HUES6 (cell line): ENCODE data around the gene TNS1.

Source experiments
- H3K27ac ChIP-seq: 2 replicates; pipeline ENCODE4 v1.7.0; 2013; ENCODE audit warnings: low read depth, mild to moderate bottlenecking, low read length, inconsistent platforms
- H3K27me3 ChIP-seq: 2 replicates; pipeline ENCODE4 v1.6.1; 2013; ENCODE audit warnings: low read length; ENCODE audit not compliant: control insufficient read depth, insufficient read depth
- H3K36me3 ChIP-seq: 2 replicates; pipeline ENCODE4 v1.6.1; 2013; ENCODE audit warnings: low read length; ENCODE audit not compliant: control insufficient read depth, insufficient read depth
- H3K4me1 ChIP-seq: 2 replicates; pipeline ENCODE4 v1.6.1; 2013; ENCODE audit warnings: low read length; ENCODE audit not compliant: control insufficient read depth, insufficient read depth
- H3K4me3 ChIP-seq: 2 replicates; pipeline ENCODE4 v1.5.1; 2013; ENCODE audit warnings: low read depth, low read length
- H3K9ac ChIP-seq: one replicate; pipeline ENCODE4 v1.6.1; 2013; ENCODE audit warnings: mild to moderate bottlenecking, low read length
- H3K9me3 ChIP-seq: 2 replicates; pipeline ENCODE4 v1.6.1; 2013; ENCODE audit warnings: low read depth, low read length; ENCODE audit not compliant: control insufficient read depth, insufficient read depth

Gene TNS1

DNA sequence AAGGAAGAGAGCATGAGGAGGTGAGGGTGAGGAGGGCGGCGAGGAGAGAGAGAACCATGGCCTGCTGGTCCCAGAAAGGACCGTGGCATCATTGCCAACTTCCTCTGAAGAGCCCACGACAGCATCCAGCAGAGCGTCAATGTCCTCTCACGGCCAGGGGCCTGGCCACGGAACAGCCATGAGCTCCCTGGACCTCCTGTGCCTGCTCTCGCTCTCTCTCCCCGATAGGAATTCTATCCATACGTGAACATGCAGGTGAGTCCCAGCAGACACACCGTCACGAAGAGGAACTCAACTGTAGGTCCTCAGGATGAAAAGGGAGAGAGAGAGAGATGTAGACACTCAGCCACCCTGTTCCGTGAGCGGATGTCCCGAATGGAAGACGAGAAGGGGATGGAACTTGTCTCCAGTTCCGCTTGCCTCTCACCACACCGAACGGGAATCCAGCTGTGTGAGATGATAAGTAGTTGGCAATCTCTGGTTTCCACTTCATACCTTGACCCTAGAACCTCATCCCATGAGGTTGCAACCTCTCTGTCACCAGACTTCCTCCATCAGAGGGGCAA is 107.6 kb downstream of the TNS1 start:
- Histone ChIP-seq H3K27me3 (no peaks in the 10 kb centered on the region), H3K9me3 (no peaks in the 10 kb centered on the region), H3K36me3 (no peaks in the 10 kb centered on the region; the same call in 1 of the 2 replicates), H3K9ac (no peak overlapping the region), H3K27ac (no peak overlapping the region), H3K4me3 (no peak overlapping the region), H3K4me1 (no peaks in the 10 kb centered on the region)

DNA sequence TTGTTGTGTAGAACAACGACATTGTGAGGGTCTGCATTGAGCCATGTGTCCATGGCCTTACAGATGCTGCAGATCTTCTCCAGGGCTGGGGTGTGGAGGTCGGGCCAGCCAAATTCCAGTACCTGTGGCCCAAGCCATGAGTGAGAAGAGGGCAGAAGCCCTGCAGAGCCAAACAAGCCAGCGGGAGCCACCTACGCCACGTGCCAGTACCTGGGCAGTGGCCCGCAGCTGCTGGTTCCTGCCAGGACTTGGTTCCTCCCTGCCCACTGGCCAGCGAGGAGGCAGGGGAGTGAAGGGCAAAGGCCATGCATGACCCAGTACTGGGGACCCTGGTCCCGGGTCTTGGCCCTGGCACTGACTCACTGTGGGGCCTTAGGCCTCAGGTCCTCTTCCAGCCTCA is 109.4 kb downstream of the TNS1 start:
- no peaks in the 10 kb centered on the region; the same call in 1 of the 2 replicates for H3K36me3 ChIP-seq
- H3K27me3 ChIP-seq = no peaks in the 10 kb centered on the region
- H3K27ac ChIP-seq = no peak overlapping the region
- no peaks in the 10 kb centered on the region for H3K9me3 ChIP-seq
- no peak overlapping the region for H3K9ac ChIP-seq
- H3K4me3 ChIP-seq = no peak overlapping the region
- H3K4me1 ChIP-seq = no peaks in the 10 kb centered on the region

DNA sequence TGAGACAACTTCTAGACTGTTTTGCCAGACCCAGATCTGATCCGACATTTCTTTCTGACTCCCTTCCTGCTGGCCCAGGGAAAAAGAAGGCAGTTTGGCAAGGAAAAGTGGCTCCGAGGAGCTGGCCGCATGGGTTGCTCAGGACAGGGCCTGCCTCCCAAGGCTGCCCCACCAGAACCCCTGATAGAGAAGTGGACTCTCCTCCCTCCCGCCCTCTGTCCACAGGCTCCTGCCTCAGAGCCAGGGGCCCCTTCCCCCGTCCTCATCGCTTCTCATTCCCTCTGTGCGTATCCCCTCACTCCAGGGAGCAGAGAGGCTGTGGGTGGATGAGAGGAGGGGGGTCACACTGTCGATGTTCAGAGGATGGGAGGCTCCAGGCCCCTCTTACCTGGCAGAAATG is 110.2 kb downstream of the TNS1 start:
- Histone ChIP-seq H3K27ac (no peak overlapping the region), H3K36me3 (no peaks in the 10 kb centered on the region; the same call in 1 of the 2 replicates), H3K4me3 (no peak overlapping the region), H3K9me3 (no peaks in the 10 kb centered on the region), H3K4me1 (no peaks in the 10 kb centered on the region), H3K27me3 (no peaks in the 10 kb centered on the region), H3K9ac (no peak overlapping the region)

DNA sequence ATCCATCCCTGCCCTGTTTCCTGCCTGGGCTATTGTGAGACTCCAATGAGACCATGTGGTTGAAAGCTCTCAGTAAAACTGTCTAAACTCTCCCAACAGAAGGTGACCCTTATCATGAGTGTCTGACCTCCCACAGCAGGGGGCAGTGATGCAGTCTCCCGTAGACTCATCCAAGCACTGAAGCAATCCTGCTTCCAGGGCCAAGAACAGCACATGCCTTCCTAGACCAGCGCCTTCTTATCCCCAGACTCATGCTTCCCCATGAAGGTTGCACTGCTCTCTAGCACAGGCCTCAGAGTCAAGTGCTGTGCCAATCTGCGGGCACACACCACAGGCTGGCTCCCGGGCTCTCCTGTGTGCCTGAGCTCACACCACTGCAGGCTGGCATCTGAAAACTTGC is 112.3 kb downstream of the TNS1 start:
- Histone ChIP-seq H3K9me3 (no peaks in the 10 kb centered on the region), H3K4me3 (no peak overlapping the region), H3K27ac (no peak overlapping the region), H3K4me1 (no peaks in the 10 kb centered on the region), H3K9ac (no peak overlapping the region), H3K36me3 (no peaks in the 10 kb centered on the region), H3K27me3 (no peaks in the 10 kb centered on the region)

DNA sequence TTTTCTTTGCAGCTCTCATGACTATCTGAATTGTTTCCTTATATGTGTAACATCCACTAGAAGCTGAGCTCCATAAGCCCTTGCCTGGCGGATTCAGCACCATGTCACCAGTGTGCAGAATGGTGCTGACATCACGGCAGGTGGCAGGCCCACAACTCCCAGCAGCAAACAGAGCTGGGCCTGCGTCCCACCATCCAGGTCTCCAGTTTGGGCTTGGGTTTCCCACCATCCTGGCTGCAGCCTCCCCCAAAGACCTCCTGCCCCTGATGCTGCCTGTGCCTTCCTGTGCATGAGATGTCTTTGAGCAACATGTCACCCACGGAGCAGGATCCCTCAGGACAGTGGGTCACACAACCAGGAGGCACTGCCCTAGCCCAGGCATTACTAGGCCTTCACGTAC is 113.1 kb downstream of the TNS1 start:
- H3K27ac ChIP-seq = no peak overlapping the region
- H3K9me3 ChIP-seq = no peaks in the 10 kb centered on the region
- H3K4me1 ChIP-seq = no peaks in the 10 kb centered on the region
- H3K4me3 ChIP-seq = no peak overlapping the region
- H3K36me3 ChIP-seq = no peaks in the 10 kb centered on the region
- no peak overlapping the region for H3K9ac ChIP-seq
- no peaks in the 10 kb centered on the region for H3K27me3 ChIP-seq

DNA sequence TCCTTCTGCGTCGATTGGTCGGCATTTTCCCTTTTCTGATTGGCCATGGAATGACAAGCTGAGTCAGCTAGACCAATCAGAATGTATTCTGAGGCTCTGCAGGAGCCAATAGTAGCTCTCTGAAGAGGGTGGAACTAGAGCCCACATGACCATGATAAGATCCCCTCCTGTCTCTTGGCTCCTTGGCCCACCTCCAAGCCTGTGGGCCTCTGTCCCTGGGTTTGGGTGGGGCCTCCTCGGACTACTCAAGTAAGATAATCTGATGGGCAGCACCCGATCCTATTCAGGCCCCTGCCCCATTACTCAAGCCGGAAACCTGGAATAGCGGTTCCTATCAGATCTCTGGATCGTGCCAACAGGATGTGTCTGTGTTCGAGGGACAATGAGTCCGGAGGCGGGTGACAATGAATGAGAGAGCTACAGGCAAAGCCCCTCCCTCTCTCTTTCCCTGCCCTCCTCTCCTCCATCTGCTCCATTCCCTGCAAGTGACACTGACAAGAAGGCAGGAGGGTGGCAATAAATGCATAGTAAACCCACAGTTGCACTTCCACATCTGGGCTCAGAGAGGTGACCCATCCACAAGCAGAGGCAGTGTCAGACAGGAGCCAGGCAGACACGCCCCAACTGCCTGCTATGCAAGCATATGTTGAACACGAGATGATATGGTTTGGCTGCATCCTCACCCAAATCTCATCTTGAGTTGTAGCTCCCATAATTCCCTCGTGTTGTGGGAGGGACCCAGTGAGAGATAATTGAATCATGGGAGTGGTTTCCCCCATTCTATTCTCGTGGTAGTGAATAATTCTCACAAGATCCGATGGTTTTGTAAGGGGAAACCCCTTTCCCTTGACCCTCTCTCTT is 114.7 kb downstream of the TNS1 start:
- no peaks in the 10 kb centered on the region for H3K36me3 ChIP-seq
- no peak overlapping the region for H3K27ac ChIP-seq
- H3K4me3 ChIP-seq = no peak overlapping the region
- no peak overlapping the region for H3K9ac ChIP-seq
- H3K27me3 ChIP-seq = no peaks in the 10 kb centered on the region
- no peaks in the 10 kb centered on the region for H3K9me3 ChIP-seq
- H3K4me1 ChIP-seq = no peaks in the 10 kb centered on the region

DNA sequence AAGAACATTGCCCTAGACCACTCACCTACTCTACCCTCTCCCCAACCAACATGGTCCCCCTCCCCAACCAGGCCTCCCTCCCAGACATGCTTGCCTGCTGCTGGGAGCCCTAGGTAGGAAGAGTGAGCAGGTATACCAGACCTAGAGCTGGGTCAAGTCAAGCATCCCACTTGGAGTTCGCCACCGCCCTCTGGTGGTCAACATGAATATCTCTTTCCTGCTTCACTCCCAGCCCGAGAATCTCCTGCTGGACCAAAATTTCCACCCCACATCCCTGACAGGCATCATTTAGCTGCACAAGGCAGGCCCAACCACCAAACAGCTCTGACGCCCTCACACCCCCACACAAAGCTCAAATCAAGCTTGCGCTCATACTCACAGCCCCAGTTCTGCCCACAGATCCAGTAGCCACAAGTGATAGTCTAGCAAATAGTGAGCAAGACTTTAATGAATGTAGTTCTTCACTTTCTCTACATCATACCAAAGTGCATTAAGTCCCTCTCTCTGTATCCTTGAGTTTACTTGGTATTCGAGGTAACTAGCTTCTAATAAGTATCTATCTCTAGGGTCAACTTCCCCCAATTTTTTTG is 116.0 kb downstream of the TNS1 start:
- Histone ChIP-seq H3K9me3 (no peaks in the 10 kb centered on the region), H3K4me3 (no peak overlapping the region), H3K27ac (no peak overlapping the region), H3K4me1 (no peaks in the 10 kb centered on the region), H3K36me3 (no peaks in the 10 kb centered on the region), H3K9ac (no peak overlapping the region), H3K27me3 (no peaks in the 10 kb centered on the region)

DNA sequence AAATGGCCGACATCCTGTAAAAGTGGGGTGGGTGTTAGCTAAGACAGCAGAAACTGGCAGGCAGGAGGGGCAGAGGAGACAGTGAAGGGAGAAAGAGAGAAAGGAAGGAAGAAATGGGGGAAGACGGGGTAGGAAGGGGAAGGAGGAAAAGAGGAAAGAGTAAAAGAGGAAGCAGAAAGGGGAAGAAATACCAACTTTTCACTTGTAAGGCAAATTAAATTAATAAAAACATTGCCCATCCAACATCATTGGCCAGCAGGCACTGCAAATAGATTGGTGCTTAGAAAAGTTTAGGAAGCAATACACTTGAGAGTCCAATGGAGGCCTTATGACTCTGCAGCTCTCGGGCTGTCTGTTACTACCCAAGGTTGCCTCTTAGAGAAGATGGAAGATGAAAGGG is 116.7 kb downstream of the TNS1 start:
- H3K4me1 ChIP-seq = no peaks in the 10 kb centered on the region
- no peak overlapping the region for H3K9ac ChIP-seq
- H3K4me3 ChIP-seq = no peak overlapping the region
- no peaks in the 10 kb centered on the region for H3K27me3 ChIP-seq
- H3K36me3 ChIP-seq = no peaks in the 10 kb centered on the region
- H3K9me3 ChIP-seq = no peaks in the 10 kb centered on the region
- H3K27ac ChIP-seq = no peak overlapping the region

DNA sequence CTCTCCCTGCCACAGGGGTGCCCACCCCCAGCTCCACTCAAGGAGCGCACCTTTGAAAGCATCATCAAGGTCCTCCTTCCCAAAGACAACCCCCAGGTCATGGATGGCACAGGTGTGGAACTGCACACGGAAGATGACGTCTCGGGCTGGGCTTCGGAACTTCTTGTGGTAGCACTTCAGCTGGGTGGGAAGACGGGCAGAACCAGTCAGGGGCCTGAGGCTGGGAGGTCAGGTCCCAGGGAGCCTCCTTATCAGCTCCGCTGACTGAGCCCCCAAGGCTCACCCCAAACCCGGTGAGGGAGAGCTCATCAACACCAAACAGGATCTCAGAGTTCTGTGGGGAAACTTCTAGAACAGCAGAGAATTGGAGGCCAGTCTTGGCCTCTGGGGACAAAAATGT is 117.8 kb downstream of the TNS1 start:
- H3K4me3 ChIP-seq = no peak overlapping the region
- no peaks in the 10 kb centered on the region for H3K27me3 ChIP-seq
- H3K4me1 ChIP-seq = no peaks in the 10 kb centered on the region
- no peaks in the 10 kb centered on the region for H3K36me3 ChIP-seq
- no peak overlapping the region for H3K9ac ChIP-seq
- H3K27ac ChIP-seq = no peak overlapping the region
- no peaks in the 10 kb centered on the region for H3K9me3 ChIP-seq

DNA sequence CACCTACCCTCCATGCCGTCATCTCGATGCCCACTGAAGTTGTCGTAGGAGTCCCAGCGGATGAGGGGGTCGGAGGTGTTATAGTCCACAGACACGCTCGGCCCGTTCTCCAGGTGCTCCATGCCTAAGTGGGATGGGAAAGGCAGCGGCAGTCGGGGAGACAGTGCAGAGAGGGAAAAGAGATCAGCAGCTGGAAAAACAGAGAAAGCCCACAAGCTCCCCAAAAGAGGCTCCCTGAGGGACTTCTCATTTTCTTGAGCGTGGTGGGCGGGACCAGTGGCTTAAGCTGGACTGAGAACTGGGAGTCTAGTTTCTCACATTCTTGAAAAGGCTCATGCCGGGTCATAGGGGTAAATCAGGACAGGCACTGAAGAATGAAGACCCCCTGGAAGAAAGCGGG is 121.9 kb downstream of the TNS1 start:
- no peaks in the 10 kb centered on the region for H3K36me3 ChIP-seq
- no peaks in the 10 kb centered on the region for H3K27me3 ChIP-seq
- H3K4me3 ChIP-seq = no peak overlapping the region
- no peaks in the 10 kb centered on the region for H3K9me3 ChIP-seq
- H3K27ac ChIP-seq = no peak overlapping the region
- H3K9ac ChIP-seq = no peak overlapping the region
- H3K4me1 ChIP-seq = no peaks in the 10 kb centered on the region

DNA sequence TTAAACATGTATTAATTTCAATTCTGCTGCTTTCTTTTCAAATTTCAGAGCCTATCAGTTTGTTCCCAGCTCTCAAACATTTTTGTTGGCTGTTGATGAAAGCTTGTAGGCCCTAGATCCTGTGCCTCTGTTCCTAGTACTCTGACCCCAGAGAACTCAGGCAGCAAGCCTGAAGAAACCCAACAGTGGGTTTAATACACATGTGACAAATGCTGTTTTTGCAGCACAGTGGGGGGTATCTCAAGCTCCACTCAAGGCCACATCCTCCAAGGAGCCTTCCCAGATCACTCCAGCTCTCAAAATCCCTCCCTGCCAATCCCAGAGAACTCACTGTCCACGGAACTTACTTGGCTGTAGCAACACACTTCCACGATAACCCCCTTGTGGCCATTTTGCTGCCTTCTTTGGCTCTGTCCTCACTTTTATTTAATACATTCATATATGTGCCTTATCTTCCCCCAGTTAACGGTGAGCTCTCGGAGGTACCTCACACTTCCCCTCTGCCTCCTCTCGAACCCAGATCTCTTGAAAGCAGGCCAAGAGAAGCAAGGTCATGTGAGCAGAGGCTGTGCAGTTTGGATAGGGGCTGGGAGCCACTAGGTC is 122.4 kb downstream of the TNS1 start:
- no peak overlapping the region for H3K27ac ChIP-seq
- H3K4me1 ChIP-seq = no peaks in the 10 kb centered on the region
- no peaks in the 10 kb centered on the region for H3K36me3 ChIP-seq
- no peaks in the 10 kb centered on the region for H3K27me3 ChIP-seq
- H3K9me3 ChIP-seq = no peaks in the 10 kb centered on the region
- H3K9ac ChIP-seq = no peak overlapping the region
- no peak overlapping the region for H3K4me3 ChIP-seq
